Skeletal muscle satellite cell (primary cell): ENCODE results near the gene LIN52.
"Not testable (repeated sequence)": the region's sequence is repeated elsewhere in the genome, so short reads cannot be mapped to it uniquely, and the experiment has no call there.

Experiments
- H3K27me3 ChIP-seq: 2 replicates; pipeline ENCODE4 v1.7.0; 2013; ENCODE audit warnings: low read length; ENCODE audit not compliant: control insufficient read depth, insufficient read depth
- H3K36me3 ChIP-seq: 2 replicates; pipeline ENCODE4 v1.7.0; 2013; ENCODE audit warnings: mild to moderate bottlenecking, control low read depth, low read length; ENCODE audit not compliant: insufficient read depth
- H3K4me1 ChIP-seq: 2 replicates; pipeline ENCODE4 v1.7.0; 2013; ENCODE audit warnings: low read length; ENCODE audit not compliant: control insufficient read depth, insufficient read depth
- H3K4me2 ChIP-seq: 2 replicates; pipeline ENCODE4 v1.7.0; 2013; ENCODE audit warnings: mild to moderate bottlenecking, low read length
- H3K4me3 ChIP-seq: 2 replicates; pipeline ENCODE4 v1.7.0; 2013; ENCODE audit warnings: low read length
- H3K9ac ChIP-seq: 2 replicates; pipeline ENCODE4 v1.7.0; 2013; ENCODE audit warnings: mild to moderate bottlenecking, low read depth, low read length, moderate library complexity
- H3K9me3 ChIP-seq: replicated peaks from 2 replicates; pipeline ENCODE4 v1.7.0; 2013; ENCODE audit warnings: mild to moderate bottlenecking, control low read depth, low read length

Gene LIN52

GRCh38 chr14:74125487-74125886, 40.7 kb downstream of the LIN52 start:
- H3K4me1 ChIP-seq, H3K27me3 ChIP-seq, H3K9me3 ChIP-seq, H3K4me2 ChIP-seq, H3K36me3 ChIP-seq, H3K9ac ChIP-seq, H3K4me3 ChIP-seq: not testable (repeated sequence)

DNA sequence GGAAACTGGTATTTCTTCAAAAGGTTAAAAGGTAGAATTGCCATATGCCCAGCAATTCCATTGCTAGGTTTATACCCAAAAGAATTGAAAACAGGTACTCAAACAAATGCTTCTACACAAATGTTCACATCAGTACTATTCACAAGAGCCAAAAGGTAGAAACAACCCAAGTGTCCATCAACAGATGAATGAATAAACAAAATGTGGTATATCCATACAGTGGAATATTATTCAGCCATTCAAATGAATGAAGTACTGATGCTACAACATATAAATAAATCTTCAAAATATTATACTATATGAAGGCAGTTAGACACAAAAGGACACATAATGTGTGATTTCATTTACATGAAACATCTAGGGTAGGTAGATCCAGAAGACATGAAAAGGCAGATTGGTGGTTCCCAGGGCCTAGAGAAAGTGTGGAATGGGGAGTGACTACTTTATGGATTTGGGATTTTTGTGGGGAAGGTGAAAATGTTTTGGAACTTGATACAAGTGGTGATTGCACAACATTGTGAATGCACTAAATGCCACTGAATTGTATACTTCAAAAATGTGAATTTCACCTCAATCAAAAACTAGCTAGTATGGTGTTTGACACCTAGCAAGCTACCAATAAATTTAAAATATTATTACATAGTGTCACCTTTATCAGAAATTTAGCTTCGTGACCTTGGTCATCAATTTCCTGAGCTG, 41.7 kb downstream of the LIN52 start:
- no peaks in the 10 kb centered on the region for H3K4me1 ChIP-seq
- no peaks in the 10 kb centered on the region for H3K36me3 ChIP-seq
- H3K9ac ChIP-seq: no peak overlapping the region

GRCh38 chr14:74127634-74128033, 42.9 kb downstream of the LIN52 start:
- H3K9me3 ChIP-seq: no peaks in the 10 kb centered on the region
- H3K4me2 ChIP-seq: no peak overlapping the region
- H3K27me3 ChIP-seq: no peaks in the 10 kb centered on the region
- no peak overlapping the region for H3K9ac ChIP-seq
- H3K36me3 ChIP-seq: no peaks in the 10 kb centered on the region
- no peaks in the 10 kb centered on the region for H3K4me1 ChIP-seq
- no peak overlapping the region for H3K4me3 ChIP-seq

More for the DNA sequence above, 41.7 kb downstream of the LIN52 start:
- H3K9me3 ChIP-seq: no peaks in the 10 kb centered on the region
- H3K4me2 ChIP-seq: no peak overlapping the region
- no peaks in the 10 kb centered on the region for H3K27me3 ChIP-seq
- H3K4me3 ChIP-seq: no peak overlapping the region

DNA sequence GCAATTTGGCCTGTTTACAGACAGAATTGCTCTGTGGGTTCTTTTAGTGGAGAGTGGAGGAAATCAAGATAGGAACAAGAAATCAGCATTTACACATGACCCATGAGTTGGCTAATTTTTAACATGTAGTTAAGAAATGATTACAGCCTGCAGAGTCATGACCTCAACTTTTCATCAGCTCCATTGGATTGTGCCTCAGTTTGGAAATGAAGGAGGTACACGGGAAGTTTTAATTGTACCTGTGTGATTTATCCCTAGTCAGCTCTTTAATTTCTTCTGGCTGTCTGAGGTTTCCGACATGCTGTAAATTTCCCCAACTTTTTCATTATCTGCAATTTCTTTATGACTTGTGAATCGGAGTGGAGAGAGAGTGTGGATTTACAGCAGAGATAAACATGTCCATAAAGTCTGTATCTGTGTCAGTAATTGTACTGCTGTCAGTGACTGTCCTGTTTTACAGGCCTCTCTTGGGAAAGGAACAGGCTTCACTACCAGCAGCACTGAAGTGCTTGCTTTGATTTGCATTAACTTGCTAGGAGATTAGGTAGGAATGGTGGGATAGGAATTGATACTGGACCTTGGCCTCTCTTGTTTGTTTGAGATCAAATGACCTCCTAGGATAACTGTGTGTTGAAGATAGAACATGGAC, 49.2 kb downstream of the LIN52 start:
- H3K9ac ChIP-seq: no peak overlapping the region
- no peaks in the 10 kb centered on the region for H3K9me3 ChIP-seq
- no peaks in the 10 kb centered on the region for H3K27me3 ChIP-seq
- H3K4me3 ChIP-seq: no peak overlapping the region
- H3K36me3 ChIP-seq: no peaks in the 10 kb centered on the region
- H3K4me2 ChIP-seq: no peak overlapping the region
- H3K4me1 ChIP-seq: no peaks in the 10 kb centered on the region

GRCh38 chr14:74134484-74134883, 49.7 kb downstream of the LIN52 start:
- Histone ChIP-seq H3K9me3 (no peaks in the 10 kb centered on the region), H3K4me2 (no peak overlapping the region), H3K9ac (no peak overlapping the region), H3K36me3 (no peaks in the 10 kb centered on the region), H3K4me3 (no peak overlapping the region), H3K4me1 (no peaks in the 10 kb centered on the region), H3K27me3 (no peaks in the 10 kb centered on the region)

DNA sequence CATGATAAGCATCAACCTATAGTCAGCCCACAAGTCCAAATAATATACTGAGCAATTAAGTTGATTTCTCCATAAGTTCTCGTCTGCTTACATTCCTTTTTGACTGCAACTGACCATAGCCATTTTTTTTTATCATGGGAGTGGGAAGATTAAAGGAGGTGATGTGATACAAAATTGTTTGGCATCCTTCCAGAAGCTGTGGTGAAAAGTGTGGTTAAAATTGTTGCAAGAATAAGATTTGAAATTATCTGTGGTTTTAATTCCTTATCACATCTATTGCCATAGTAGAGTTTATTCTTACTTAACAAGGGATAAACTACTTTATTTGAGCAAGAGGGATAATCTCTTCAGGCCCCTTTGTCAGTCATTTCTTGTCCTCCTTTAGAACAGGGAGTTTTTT, 50.7 kb downstream of the LIN52 start:
- Histone ChIP-seq H3K9me3 (no peaks in the 10 kb centered on the region), H3K36me3 (no peaks in the 10 kb centered on the region), H3K9ac (no peak overlapping the region), H3K4me2 (no peak overlapping the region), H3K27me3 (no peaks in the 10 kb centered on the region), H3K4me3 (no peak overlapping the region), H3K4me1 (peaks cover 4% of the 10 kb centered on the region)

GRCh38 chr14:74140374-74140850, 55.7 kb downstream of the LIN52 start:
- Histone ChIP-seq H3K27me3 (no peaks in the 10 kb centered on the region), H3K9ac (no peak overlapping the region), H3K36me3 (no peaks in the 10 kb centered on the region), H3K9me3 (no peaks in the 10 kb centered on the region), H3K4me1 (peaks cover 8% of the 10 kb centered on the region), H3K4me2 (peak overlapping the region; percentile 27), H3K4me3 (no peak overlapping the region)

- no peak overlapping the region for H3K4me2 ChIP-seq
- H3K9me3 ChIP-seq: no peaks in the 10 kb centered on the region
- H3K36me3 ChIP-seq: no peaks in the 10 kb centered on the region
- no peaks in the 10 kb centered on the region for H3K27me3 ChIP-seq
- H3K9ac ChIP-seq: no peak overlapping the region
- no peak overlapping the region for H3K4me3 ChIP-seq
- peaks cover 8% of the 10 kb centered on the region for H3K4me1 ChIP-seq
These were observed 56.9 kb downstream of the LIN52 start for GRCh38 chr14:74141703-74142102.

DNA sequence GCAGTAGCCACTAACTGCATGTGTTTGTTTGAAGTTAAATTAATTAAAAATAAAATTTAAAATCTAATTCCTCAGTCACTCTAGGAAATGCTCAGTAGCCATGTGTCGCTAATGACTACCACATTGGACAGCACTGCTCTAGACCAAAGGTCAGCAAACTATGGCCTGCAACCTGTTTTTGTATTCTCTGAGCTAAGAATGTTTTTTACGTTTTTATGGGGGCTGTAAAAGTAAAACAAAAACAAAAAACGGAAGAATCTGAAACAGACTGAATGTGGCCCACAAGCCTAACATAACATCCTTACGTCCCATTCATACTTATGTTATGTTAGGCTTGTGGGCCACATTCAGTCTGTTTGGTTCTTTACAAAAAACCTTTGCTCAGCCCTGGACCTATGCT, 57.8 kb downstream of the LIN52 start:
- H3K9ac ChIP-seq: no peak overlapping the region
- H3K9me3 ChIP-seq: no peaks in the 10 kb centered on the region
- H3K4me1 ChIP-seq: peaks cover 8% of the 10 kb centered on the region
- H3K36me3 ChIP-seq: no peaks in the 10 kb centered on the region
- no peak overlapping the region for H3K4me3 ChIP-seq
- H3K4me2 ChIP-seq: no peak overlapping the region
- no peaks in the 10 kb centered on the region for H3K27me3 ChIP-seq

GRCh38 chr14:74144789-74145188, 60.0 kb downstream of the LIN52 start:
- Histone ChIP-seq H3K9me3 (no peaks in the 10 kb centered on the region), H3K4me1 (peaks cover 8% of the 10 kb centered on the region), H3K9ac (no peak overlapping the region), H3K27me3 (no peaks in the 10 kb centered on the region), H3K36me3 (no peaks in the 10 kb centered on the region), H3K4me3 (no peak overlapping the region), H3K4me2 (no peak overlapping the region)

GRCh38 chr14:74147571-74147970, 62.8 kb downstream of the LIN52 start:
- H3K27me3 ChIP-seq: no peaks in the 10 kb centered on the region
- no peak overlapping the region for H3K4me3 ChIP-seq
- H3K9ac ChIP-seq: no peak overlapping the region
- H3K9me3 ChIP-seq: no peaks in the 10 kb centered on the region
- no peak overlapping the region for H3K4me2 ChIP-seq
- H3K4me1 ChIP-seq: no peaks in the 10 kb centered on the region
- H3K36me3 ChIP-seq: no peaks in the 10 kb centered on the region

- no peaks in the 10 kb centered on the region for H3K4me1 ChIP-seq
- H3K4me2 ChIP-seq: no peak overlapping the region
- H3K36me3 ChIP-seq: no peaks in the 10 kb centered on the region
- H3K4me3 ChIP-seq: no peak overlapping the region
- no peaks in the 10 kb centered on the region for H3K27me3 ChIP-seq
- no peaks in the 10 kb centered on the region for H3K9me3 ChIP-seq
- H3K9ac ChIP-seq: no peak overlapping the region
These were observed 63.9 kb downstream of the LIN52 start for GRCh38 chr14:74148705-74149104.
